Skin of body (tissue), 2 donors: ENCODE results near the gene POGLUT2. TPM values are rescaled to one million over a fixed set of nuclear protein-coding genes. Genes with fewer than 3 reads are reported as not detected.
"Not testable (repeated sequence)": the region's sequence is repeated elsewhere in the genome, so short reads cannot be mapped to it uniquely, and the experiment has no call there.

Experiments used
- DNase-seq: peaks from one replicate; lab custom pipeline; 2025; lab: John Stamatoyannopoulos, UW
- total RNA-seq: library from RNA; depleted of rRNA; stranded (reverse); fragments of >200 nt; gene quantifications from one replicate; pipeline ENCODE4 v1.2.3, GENCODE V29; 2014

POGLUT2 gene
- total RNA-seq, 1 donor from 2014 or later: 15.3 TPM

GRCh38 chr13:102807699-102808098 is 8.9 kb upstream of the POGLUT2 start:
- DNase-seq: no peak

GRCh38 chr13:102805680-102806079 is 6.9 kb upstream of the POGLUT2 start:
- DNase-seq: no peak

- DNase-seq: peak; percentile 40
Observed at GRCh38 chr13:102800145-102801041, 1.6 kb upstream of the POGLUT2 start.

- DNase-seq: no peak
Observed at GRCh38 chr13:102799426-102800144, 809 bp upstream of the POGLUT2 start.

GRCh38 chr13:102793611-102794355 is 5.0 kb downstream of the POGLUT2 start:
- DNase-seq: no peak

GRCh38 chr13:102792396-102792795 is 6.4 kb downstream of the POGLUT2 start:
- no peak for DNase-seq

- no peak for DNase-seq
Observed at GRCh38 chr13:102788683-102789082, 10.1 kb downstream of the POGLUT2 start.

- no peak for DNase-seq
Observed at GRCh38 chr13:102784483-102784882, 14.3 kb downstream of the POGLUT2 start.

- DNase-seq: no peak
Observed at GRCh38 chr13:102781591-102781990, 17.2 kb downstream of the POGLUT2 start.

- not testable (repeated sequence) for DNase-seq
Observed at GRCh38 chr13:102780656-102781055, 18.1 kb downstream of the POGLUT2 start.

GRCh38 chr13:102779436-102780159 is 19.2 kb downstream of the POGLUT2 start:
- no peak for DNase-seq

GRCh38 chr13:102777736-102778135 is 21.0 kb downstream of the POGLUT2 start:
- DNase-seq: no peak

- DNase-seq: no peak
Observed at GRCh38 chr13:102776271-102776670, 22.5 kb downstream of the POGLUT2 start.

- DNase-seq: no peak
Observed at GRCh38 chr13:102774591-102775520, 23.9 kb downstream of the POGLUT2 start.

GRCh38 chr13:102774214-102774568 is 24.6 kb downstream of the POGLUT2 start:
- DNase-seq: no peak

- DNase-seq: peak; percentile 51
Observed at GRCh38 chr13:102773441-102774213, 25.1 kb downstream of the POGLUT2 start, which contains the start of gene TEX30. Gene TEX30, minus strand, starts transcription at chr13:102773786. Its CDS starts 3,760 bp downstream, at chr13:102770026.

- DNase-seq: no peak
Observed at GRCh38 chr13:102772042-102772425, 26.7 kb downstream of the POGLUT2 start.

GRCh38 chr13:102771298-102772041 is 27.3 kb downstream of the POGLUT2 start:
- DNase-seq: no peak
